ENCODE measurements around the gene ARHGDIA.

ARHGDIA gene

GRCh38 chr17:81885869-81886548, 14.9 kb upstream of the ARHGDIA start:
- no peak for DNase-seq

- no peak for DNase-seq
These were observed 14.3 kb upstream of the ARHGDIA start for GRCh38 chr17:81885454-81885853.

DNA sequence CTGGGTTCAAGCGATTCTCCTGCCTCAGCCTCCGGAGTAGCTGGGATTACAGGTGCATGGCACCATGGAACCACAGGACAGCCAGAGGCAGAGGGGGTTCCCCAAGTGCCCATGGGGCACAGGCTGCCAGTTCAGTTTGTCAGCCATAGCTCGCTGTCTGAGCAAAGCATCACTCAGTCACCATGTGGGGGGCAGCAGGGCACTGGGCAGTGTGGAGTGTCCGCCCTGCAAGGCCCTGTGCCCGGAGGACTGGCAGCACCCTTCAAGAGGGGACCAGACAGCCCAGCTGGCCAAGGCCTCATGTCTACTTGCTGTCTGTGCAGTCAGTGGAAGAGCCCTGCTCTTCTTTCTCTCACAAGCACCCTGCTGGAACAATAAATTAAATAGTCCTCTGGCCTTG, 13.8 kb upstream of the ARHGDIA start:
- DNase-seq: no peak

- DNase-seq: no peak
These were observed 13.4 kb upstream of the ARHGDIA start for GRCh38 chr17:81884520-81884919.

- no peak for DNase-seq
These were observed 8.0 kb upstream of the ARHGDIA start for GRCh38 chr17:81879121-81879520.

- no peak for DNase-seq
These were observed 7.2 kb upstream of the ARHGDIA start for GRCh38 chr17:81878294-81878693.

- DNase-seq: no peak
These were observed 6.4 kb upstream of the ARHGDIA start for GRCh38 chr17:81877569-81877968.

GRCh38 chr17:81871387-81872230, 472 bp upstream of the ARHGDIA start:
- peak; percentile 68 for DNase-seq

DNA sequence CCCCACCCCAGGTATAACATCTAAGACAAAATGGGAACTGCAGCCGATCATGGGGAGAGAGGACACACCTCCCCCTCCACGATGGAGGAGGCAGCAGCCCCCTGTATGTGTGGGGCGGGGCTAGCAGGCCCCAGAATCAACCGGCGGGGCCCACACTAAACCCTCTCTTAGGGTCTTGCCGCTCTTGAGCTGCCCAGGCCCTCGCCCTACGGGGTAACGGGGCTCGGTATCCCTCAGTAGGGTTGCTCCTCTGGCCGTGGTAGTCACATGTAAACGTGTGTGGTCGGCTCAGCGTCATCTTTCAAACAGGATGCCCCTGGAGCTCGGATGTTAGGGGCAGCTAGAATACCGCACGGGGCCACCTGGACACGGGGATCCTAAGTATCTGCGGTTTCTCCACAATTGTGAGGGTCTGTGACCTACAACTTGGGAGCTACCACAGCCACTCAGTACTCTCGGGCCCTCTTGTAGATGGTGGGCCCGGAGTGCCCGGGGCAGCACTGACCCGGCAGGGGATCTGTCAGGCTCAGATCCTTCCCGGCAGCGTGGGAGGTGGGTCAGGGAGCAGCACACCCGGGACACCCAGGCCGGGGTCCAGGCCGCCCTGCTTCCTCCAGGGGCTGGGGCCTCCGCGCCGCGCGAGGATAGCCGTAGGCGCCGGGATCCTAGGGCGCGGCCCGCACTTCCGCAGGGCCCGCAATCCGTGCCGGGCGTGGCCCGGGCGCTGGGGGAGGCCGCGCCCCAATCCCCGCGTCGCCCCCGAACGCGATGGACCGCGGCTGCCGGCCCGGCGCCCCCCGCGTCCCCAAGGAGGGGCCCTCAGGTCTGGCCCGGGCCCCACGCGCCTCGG, 781 bp downstream of the ARHGDIA start:
- DNase-seq: no peak

DNA sequence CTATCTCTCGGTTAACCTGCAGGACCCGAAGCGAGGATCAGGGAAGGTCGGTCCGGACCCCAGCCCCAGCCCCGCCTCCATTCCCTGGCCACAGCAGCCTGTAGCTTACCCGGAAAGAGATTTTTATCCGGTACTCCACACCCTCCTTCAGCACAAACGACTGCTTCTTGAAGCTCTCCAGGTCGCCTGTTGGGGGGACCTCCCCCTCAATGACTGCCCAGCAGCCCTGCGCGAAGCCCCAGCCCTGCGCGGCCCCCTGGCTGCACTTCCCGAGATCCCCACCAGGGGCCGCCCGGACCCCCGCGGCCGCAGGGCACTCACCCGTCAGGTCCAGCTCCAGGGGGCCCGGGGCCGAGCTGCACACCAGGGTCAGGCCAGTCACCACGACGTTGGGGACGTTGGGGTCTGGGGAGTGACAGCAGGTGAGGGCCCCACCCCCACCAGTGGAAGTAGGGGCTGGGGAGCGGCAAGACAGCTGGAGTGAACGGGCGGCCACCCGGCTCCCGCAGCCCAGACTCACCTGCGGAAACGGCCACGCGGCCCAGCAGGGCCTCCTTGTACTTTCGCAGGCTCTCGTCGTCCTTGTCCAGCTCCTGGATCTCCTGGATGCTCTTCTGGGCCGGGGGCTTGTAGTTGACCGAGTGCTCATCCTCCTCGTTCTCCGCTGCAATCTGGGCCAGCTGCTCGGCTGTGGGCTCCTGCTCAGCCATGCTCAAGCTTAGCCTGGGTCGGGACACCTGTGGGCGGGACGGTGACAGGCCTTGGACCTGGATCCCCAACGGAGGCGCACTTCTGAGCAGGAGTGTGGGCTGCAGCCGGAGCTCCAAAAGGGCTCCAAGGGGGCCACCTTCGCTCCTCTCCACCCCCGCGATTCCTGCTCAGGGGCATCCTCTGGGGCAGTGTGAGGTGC, 1.7 kb downstream of the ARHGDIA start:
- no peak for DNase-seq

DNA sequence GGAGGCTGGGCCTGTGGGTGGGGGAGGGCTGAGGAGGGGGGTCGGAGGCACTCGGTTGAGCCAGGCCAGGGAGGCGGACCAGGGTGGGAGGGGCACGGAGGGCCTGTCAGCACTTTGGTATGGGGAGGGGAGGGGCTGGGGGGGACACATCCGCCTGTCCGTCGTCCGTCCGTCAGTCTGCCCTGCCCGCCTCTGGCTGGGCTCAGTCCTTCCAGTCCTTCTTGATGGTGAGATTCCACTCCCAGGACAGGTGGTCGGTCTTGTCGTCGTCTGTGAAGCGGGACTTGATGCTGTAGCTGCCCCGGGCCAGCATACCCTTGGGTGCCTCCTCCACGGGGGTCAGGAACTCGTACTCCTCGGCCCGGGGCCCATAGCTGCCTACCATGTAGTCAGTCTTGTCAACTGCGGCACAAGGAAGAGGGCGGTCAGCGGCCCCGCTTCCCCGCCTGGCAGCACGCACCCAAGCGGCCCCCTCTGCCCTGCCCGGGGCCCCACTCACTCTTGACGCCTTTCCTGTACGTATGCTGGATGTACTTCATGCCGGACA, 2.4 kb downstream of the ARHGDIA start:
- DNase-seq: no peak

- no peak for DNase-seq
These were observed 3.0 kb downstream of the ARHGDIA start for GRCh38 chr17:81867991-81868673.

DNA sequence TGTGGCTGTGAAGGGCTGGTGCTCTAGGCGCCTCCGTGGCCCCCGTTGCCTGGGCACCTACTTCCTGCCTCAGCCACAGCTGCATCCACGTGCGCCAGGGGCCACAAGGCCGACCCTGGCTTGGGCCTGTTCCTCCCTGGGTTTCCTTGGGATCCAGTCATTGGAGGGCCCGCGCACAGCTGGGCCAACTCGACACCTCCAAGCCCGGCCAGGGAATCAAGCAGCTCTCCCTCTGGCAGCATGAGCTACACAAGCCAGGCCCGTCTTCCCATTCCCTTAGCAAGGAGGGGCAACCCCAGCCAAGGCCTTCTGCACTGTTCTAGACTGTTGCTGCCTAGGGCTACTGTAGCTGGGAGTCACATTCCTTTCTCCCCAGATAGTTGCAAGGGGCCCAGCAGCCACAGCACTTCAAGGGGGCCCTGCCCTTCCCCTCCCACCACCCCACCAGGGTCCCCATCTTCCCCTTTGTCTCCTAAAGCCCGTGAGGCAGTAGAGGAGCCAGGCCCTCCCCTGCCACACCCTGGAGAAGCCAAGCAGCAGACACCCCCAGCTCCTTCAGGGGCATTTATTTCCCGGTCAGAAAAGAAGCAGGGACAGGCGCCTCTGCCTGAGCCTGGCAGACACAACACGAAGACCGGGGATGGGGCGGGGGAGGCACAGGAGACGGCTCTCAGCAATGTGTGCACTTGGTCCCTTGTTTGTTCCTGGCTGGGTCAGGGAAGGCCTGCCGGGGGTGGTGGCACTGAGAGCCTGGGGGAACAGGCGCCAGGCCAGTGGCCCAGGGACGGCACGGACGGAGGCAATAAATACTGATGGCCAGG, 3.8 kb downstream of the ARHGDIA start:
- DNase-seq: no peak

DNA sequence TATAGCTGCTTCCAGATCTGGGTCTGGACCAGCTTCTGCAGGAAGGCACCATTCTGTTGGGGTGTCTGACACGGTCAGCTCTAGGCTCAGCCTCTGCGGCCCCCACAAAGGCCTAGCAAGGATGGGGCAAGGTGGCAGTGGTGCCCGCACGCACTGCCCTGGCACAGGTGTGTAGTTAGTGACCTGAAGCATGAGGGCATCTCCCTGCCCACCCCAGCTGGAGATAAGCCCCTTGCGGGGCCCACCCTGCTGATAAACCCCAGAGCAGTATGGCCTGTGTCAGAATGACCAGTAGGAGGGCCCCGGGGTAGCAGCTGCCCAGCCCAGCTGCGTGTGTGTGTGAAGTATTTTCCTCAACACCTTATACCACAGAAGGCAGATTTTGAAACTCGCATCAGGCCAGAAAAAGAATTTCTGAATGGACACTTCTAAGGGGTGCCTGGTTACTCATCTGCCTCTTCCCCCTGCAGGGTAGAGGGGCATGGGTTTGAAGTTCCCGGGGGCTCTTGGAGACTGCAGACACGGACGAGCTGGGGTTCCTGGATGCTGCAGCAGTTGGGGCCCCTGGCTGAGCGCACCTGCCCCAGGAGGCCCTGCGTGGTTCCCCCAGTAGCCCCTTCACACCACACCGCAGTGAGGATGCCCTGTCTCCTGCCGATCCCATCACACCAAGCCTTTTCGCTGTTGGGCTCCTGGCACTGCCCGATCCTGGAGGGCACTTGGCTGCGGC, 4.5 kb downstream of the ARHGDIA start:
- DNase-seq: no peak

DNA sequence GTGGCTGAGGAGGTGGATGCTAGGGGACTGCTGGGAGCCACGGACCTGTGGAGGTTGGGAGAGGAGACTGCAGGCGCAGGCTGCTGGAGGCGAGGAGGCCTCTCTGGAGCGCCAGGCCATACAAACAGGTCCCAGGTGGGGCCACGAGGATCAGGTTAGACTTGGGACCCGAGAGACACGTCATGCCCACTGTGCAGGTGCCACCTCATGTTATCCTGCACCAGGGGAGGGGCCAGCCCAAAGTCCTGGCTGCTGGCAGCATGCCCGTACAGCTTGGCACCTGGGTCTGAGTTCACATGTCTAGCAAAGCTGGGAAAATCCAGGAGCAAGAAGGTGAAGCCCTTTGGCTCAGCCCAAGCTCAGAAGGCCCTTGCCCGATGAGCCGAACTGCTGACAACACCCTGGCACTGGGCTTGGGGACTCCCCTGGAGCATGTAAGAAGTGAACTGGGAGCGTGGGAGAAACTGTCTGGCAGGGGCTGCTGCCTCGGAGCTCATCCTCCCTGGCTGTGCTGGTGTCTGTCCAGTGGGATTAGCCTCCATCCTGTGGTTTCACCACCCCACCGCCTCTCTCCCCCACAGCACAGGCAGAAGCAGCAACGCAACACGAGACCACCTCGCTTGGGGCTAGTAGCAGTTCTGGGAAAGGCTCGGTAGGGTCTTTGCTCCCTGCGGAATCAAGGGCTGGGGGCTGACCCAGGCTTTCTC, 5.3 kb downstream of the ARHGDIA start:
- DNase-seq: no peak

GRCh38 chr17:81865358-81865732, 5.8 kb downstream of the ARHGDIA start:
- no peak for DNase-seq

- no peak for DNase-seq
These were observed 7.0 kb downstream of the ARHGDIA start for GRCh38 chr17:81863833-81864768.

DNA sequence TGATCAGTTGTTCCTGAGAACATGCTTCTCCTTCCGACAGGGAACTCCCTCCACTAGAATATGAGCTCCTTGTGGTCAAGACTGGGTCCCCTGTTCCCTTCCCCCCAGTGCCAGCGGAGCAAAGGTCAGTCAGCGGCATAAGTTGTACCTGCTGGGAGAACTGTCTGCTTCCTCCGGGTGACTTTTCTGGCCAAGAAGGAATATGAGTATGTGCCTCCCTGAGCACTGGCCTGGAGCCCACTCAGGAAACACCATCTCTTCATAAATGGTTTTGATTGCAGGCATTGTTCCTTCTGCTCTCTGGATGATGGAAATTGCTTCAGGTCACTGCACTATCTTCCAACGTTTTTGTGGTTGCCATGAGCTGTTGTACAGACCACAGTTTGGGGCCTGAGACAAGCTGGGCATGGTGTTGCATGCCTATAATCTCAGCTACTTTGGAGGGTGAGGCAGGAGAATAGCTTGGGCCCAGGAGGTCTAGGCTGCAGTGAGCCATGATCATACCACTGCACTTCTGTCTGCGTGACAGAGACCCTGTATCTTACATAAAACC, 7.9 kb downstream of the ARHGDIA start:
- DNase-seq: no peak
